ENCODE measurements around the gene KCNAB2.

The KCNAB2 gene

DNA sequence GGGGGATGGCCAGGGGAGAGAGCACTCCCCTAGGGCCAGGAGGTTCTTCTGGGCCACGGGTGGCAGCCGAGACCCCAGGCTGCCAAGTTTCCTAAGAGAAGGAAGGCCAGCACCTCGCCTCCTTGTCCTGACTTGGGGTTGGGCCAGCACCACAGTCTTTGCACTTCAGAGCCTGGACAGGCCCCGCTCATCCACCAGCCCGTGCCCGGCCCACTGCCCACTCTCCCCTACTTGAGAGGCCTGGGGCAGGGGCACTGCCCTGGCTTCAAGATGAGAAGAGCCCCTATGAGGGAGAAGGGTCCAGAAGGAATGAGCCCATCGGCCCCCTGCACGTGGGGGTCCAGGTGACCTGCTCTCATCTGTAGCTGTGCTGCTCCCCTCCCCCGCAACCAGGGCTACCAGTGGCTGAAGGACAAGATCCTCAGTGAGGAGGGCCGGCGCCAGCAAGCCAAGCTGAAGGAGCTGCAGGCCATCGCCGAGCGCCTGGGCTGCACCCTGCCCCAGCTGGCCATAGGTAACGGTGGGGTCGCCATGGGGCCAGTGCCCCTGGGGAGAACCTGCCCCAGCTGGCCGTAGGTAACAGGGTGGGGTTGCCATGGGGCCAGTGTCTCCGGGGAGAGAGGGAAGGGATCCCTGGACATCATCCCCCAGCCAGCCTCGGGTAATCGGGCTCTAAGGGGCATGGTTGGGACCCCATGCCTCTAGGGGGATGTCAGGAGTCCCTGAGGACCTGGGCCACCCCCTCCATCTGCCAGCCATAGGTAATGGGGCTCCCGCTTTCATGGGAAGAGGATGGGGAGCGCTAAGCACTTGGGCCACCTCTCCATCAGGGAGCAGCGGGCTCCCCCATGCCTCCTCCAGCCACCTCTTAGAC lies 50.8 kb downstream of the KCNAB2 start:
- DNase-seq (ENCODE audit: low read depth in 2 of 2), result no peak

DNA sequence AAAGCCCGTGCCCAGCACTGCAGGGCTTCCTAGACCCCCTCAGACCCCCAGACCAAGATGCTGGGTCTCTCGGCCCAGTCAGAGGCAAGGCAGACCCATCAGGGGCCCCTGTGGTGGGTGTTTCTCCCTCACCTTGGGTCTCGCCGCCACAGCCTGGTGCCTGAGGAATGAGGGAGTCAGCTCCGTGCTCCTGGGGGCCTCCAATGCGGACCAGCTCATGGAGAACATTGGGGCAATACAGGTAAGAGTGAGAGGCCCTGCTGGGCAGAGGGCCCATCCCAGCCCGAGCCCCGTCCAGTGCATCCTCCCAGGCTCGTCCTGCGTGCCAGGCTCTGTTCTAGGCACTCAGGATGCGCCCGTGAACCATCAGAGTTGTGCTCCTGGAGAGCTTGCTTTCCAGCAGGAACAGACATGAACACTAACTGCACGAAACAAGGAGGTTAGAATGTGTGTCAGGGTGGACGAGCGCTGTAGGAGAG lies 51.5 kb downstream of the KCNAB2 start:
- DNase-seq (ENCODE audit: low read depth in 2 of 2), result no peak

DNA sequence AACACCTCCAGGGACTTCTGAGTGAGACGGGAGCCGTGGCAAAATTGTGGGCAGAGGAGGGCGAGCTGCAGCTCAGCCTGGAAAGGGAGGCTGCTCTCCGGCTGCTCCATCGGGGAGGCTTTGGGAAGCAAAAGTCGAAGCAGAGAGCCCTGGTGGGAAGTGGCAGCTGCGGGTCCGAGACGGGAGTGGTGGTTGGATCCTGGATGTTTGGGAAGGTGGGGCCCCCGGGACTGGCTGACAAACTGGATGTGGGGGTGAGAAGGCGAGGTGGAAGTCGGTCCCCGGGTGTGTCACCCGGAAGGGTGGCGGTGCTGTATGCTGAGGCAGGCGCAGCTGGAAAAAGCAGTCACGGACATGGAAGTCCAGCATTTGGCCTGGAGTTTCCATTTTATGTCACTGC lies 52.1 kb downstream of the KCNAB2 start:
- DNase-seq (ENCODE audit: low read depth in 2 of 2), result no peak

DNA sequence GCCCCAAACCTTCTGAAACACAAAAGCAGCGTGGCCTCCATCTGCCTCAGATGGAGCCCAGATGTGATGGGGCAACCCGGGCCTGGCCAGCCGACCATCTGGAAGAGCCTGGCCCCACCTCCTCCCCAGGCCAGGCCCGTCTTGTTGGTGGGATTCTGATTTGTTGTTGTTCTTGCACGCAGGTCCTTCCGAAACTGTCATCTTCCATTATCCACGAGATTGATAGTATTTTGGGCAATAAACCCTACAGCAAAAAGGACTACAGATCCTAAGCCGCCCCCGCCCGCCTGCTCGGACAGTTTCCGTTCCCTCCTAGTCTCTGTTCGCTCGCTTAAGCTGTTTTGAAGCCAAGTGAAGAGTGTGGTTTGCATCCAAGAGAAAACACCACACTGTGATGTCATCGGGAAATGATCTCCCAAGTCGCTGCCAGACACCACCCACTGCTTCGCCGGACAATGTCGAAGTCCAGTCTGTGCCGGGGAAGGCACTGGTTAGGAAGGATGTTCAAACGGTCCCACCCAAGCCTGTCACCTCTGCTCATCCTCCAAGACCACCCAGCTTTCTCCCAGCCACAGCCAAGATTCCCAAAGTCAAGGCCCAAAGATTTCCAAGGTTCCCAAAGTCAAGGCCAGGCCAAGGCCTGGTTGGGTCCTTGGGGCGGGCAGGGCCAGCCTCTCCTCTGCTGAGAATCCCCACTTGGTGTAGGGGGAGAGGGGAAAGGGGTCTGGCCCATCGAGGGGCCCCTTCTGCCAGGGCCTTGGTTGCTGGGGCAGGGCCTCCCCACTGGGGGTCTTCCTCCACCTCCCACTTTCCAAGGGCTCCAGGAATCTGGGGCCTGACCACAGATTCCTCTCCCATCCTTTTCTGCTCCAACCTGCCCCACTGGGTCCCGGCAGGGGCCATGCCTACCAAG lies 52.9 kb downstream of the KCNAB2 start:
- no peak for DNase-seq (ENCODE audit: low read depth in 2 of 2)

DNA sequence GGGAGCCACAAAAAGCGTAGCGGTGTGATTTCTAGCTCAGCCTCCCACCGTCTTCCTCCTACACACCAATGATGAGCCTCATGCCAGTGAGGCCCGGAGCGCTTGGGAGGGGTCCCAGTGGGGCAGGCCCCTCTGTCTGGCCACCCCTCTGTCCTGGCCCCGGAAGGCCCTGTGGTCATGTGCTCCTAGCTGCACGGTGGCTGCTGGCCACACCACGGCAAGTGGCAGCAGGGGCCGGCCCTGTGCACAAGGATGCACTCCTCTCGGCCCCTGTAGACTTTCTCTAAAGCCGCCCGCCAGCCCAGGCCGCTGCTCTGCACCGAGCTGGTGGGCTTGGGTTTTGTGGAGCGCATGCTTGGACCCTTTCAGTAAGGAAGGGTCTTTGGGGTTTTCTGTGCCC lies 53.6 kb downstream of the KCNAB2 start:
- DNase-seq (ENCODE audit: low read depth in 2 of 2), result no peak

DNA sequence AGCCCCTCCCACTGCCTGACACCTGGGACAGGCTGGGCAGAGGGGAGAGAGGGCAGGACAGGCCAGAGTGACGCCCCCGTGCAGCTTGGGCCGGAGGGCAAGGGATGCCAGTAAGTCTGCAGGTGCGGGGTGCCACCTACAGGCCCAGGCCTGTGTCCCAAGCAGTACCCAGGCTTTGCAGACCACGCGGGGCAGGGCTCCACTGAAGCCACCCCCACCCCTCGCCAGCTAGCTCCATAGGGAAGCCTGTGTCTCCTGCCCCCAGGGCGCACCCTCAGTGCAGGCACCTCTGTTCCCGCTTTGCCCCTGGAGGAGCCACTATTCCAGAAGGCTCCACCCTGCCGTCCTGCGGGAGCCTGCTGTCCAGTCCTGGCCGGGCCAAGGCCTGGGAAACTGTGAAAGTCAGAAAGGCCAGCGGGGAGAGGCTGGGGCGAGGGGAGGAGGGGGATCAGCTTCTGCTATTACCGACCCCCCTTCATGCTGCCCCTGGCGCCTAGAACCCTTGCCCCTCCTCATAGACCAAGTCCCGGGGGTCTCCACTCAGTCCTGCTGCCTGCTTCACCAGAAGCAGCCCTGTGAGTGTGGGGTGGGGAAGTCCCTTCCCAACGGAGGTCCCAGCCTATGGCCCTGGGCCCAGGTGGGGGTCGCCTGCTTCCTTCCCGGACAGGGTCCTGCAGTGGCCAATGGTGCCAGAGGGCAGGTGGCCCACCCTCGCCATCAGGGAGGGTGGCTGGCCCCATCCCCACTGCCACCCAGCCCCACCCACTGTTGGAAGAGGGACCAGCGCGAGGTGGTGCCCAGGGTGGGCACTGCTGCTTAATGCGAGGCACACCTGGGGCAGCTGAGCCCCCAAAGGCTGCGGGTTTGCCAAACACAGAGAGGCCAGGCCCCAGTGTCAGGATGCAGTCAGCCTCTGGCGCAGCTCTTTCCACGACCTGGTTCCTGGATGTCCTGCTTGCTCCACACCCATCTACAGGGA lies 54.4 kb downstream of the KCNAB2 start:
- no peak for DNase-seq (ENCODE audit: low read depth in 2 of 2)

DNA sequence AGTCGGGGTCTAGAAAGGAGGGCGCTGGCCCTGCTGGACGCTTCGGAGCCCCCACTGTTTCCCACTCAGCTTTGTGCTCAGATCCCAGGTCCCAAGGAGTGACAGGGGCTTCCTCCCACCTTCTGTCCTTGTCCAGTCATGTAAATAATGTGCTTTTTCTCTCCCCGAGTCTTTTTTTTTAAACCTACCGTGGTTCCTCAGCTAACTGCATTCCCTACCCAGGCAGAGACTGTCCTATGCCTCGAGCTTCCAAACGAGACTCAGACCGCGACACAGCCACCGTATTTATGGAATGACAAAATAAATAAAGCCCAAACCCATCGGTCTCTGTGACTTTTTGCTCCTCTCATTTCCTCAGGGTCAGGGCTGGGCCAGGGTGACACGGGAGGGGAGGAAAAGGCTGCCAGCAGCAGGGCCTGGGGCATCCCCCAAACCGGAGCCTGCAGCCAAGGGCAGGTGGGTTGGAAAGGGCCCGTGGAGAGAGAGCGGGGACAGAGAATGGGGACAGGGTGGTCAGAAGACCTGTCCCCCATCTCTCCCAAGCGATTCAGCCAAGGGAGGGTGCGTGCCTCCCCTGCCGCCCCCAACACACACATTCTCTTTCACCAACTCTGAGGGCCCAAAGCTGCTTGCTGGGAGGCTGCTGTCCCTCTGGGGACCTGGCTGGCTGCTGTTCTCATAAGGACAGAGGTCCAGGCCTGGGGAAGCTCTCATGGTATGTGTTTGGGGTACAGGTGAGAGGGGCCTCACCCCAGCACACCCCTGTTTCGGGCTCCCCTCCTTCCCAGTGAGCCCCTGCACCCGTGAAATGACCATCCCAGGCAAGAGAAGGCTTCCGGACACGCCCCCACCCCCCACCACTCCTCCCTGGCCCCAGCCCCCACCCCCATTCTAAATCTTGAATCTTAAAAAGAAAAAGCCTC lies 55.4 kb downstream of the KCNAB2 start:
- DNase-seq (ENCODE audit: low read depth in 2 of 2), result no peak

DNA sequence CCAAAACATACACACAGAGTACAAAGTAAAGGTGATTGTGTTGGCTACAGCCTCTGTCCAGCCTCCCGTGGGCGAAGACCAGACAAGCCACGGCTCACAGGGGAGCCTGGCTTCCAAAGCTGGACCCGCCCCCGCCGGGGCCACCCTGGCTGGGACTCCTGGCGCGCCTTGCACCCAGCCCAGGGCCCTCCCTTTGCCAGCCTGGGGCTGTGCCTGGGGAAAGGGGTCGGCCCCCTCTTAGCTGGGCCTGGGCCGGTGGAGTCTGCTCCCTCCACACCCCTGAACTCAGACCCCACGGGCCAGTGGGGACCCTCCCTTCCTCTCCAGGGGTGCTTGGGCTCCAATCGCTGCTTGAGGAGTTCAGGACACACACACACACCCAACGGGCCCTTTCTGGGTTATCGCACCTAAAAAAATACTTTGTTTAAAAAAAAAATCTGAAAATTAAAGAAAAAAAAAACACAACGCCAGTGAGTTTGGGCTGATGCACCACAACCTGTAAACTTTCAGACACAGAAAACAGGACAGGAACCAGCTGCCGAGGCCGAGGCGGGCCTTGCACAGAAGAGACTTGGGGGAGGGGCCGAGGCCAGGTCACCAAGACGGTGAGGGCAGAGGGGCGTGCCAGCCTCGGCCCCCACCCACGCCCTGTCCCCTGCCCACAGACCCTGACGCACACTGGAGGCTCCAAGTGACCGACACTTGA lies 56.3 kb downstream of the KCNAB2 start:
- no peak for DNase-seq (ENCODE audit: low read depth in 2 of 2)

DNA sequence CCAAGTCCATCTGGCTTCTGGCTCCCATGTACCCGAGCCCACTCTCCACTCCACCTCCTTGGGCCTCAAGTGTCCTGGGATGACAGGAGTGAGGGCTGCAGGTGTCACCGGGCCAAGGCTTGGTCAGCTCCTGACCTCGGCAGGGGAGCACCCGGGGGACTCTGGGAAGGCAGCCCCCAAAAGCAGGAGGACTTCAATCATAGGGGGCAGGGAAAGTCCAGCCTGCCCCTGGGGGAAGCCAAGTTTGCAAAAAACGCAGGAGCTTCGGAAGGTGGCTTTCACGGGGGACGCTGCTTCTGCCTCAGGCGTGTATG lies 56.8 kb downstream of the KCNAB2 start:
- DNase-seq (ENCODE audit: low read depth in 2 of 2), result no peak

DNA sequence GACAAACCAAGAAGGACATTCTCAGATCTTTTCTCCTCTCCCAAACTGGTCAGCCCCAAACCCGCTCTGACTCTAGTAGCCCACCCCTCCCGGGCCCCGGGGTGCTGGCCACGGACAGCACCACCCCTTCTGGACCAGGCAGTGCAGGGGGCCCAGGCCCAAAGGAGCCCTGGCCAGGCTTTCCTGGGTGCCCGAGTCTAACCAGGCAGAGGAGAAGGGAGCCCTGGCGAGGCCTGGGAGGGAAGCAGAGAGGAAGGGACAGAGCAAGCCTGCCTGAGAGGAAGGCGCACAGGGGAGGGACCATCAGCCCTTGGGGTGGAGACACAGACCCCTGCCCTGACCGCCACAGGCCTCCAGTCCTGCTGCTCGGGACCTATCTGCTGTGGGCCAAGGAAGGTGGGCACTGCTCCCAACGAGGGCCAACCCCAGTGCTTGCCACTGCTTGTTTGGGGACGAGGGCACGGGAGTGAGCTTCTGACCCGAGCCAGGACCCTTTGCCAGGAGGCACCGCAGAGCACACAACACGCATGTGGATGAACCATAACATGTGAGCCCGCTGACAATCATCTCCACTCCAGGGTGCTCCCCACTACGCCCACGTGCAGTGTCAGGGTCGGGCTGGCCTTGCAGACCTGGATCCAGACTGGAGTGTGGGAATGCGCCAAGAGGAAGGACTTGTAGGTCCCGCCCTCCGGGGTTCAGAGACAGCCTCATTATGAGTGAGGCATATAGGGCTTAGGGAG lies 57.6 kb downstream of the KCNAB2 start:
- no peak for DNase-seq (ENCODE audit: low read depth in 2 of 2)

DNA sequence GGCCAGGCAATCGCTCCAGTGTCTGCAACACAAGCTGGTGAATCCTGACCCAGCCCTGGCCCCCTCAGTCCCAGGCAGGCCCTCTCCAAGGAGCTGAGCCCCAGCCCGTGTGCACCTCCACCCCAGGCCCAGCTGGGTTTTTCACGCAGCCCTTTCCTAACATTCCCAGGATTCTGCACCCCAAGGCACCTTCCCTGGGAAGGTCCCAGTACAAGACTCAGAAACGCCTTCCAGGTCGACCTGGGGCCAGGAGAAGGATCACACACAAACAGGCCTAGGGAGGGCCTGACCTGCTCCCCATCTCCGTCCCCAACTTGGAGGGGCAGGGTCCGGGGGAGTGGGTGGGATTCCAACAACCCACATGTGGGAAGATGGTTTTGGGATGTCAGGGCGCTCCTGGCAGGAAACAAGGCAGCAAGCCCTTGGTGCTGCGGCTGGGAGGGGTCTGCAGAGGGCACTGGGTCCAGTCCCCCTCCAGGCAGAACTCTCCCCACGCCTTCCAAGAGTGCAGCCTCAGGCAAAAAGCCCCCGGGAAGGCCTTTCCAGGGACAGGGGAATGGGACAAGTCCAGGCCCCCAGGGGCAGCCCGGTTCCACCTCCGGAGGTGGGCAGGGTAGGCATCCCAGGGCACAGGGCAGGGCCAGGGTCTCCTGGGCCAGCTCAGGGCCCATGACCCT lies 58.3 kb downstream of the KCNAB2 start:
- DNase-seq (ENCODE audit: low read depth in 2 of 2), result no peak

DNA sequence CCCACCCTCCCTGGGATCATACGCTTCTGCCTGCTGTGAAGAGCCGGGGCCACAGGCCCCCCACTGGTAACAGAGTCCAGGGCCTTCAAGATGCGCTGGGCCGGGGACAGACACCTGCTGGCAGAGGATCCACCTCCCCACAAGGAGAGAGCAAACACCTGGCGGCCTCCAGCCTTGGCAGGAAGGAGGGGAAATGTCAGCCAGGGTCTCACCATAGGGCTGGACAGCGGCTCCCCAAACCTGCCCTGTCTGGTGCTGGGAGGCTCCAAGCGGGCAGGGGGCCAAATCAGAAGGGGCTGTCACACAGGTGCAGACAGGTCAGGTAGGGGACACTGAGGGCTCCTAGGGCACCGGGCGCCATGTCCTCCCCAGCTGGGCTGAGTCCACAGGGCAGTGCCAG lies 58.9 kb downstream of the KCNAB2 start:
- no peak for DNase-seq (ENCODE audit: low read depth in 2 of 2)

DNA sequence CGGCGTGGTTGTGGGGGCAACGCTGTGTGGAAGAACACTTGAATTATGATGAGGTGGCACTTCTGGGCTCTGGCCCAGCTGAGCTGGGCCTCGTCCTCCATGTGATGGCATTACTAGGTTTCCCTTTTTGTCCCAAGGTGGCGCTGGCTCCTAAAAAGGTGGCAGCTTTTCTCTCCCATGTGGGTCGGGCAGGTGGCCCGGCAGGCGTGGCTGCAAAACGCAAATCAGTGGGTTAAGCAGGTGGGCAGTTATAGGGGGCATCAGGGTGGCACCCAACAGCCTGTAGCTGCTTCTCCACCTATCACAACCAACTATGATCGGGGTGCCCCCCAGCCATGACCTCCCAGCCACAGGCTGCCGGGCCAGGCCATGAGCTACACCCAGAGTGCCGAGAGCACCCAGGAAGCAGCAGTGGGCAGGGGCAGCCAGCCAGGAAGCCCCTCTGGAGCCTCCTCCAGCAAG lies 59.6 kb downstream of the KCNAB2 start:
- DNase-seq (ENCODE audit: low read depth in 2 of 2), result no peak

DNA sequence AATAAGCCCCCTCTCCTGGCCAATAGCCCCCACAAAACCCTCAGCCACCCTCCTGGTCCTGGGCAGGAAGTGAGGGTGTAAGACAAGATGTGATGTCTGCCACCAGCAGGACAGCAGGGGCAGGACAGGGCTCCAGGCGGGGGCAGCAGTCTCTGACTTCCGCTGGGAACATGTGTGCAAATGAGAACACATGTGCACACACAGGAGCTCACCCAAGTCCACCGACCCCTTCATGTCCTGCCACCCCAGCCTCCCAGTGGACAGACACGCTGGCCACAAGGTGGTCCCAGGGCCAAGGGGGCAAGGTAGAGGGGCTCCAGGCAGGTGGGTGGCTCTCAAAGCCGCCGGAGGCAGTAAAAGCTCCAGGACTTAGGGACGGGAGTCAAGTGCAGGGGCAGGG lies 60.1 kb downstream of the KCNAB2 start:
- DNase-seq (ENCODE audit: low read depth in 2 of 2), result no peak

DNA sequence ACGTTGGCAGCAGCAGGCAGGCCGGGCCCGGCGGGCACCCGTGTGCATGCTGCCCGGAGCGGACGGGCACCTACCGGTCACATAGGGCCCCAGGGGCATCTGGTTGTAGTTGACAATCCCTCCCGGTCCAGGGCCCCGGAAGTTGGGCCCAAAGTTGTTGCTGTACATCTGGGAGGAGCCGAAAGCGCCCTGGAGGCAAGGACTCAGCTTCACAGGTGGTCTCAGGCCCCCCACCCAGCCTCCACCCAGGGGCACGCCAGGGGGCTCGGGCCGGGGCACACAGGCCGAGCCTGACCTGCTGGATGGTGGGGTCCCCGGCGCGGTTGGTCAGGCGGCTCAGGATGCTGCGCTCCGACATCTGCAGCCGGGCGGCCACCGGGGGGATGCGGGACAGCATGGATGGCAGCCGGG lies 60.6 kb downstream of the KCNAB2 start:
- no peak for DNase-seq (ENCODE audit: low read depth in 2 of 2)

DNA sequence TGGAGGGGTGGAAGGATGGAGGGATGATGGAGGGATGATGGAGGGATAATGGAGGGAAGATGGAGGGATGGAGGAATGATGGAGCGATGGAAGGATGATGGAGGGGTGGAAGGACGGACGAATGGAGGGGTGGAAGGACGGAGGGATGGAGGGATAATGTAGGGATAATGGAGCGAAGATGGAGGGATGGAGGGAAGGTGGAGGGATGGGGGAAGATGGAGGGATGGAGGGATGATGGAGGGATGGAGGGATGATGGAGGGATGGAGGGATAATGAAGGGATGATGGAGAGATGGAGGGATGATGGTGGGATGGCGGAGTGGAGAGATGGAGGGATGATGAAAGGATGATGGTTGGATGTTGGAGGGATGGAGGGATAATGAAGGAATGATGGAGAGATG lies 61.3 kb downstream of the KCNAB2 start:
- no peak for DNase-seq (ENCODE audit: low read depth in 2 of 2)

DNA sequence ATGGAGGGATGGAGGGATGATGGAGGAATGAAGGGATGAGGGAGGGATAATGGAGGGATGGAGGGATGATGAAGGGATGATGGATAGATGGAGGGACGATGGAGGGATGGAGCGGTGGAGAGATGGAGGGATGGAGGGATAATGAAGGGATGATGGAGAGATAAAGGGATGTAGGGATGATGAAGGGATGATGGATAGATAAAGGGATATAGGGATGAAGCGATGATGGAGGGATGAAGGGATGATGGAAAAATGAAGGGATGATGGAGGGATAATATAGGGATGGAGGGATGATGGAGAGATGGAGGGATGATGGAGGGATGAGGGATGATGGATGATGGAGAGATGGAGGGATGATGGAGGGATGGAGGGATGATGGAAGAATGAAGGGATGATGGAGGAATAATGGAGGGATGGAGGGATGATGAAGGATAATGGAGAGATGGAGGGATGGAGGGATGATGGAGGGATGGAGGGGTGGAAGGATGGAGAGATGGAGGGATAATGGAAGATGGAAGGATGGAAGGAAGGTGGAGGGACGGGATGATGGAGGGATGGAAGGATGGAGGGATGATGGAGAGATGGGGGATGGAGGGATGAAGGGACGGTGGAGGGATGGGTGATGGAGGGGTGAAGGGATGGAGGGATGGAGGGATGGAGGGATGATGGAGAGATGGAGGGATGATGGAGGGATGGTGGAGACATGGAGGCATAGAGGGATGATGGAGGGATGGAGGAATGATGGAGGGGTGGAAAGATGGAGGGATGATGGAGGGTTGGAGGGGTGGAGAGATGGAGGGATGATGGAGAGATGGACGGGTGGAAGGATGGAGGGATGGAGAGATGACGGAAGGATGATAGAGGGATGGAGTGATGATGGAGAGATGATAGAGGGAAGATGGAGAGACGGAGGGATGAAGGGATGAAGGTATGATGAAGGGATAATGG lies 62.0 kb downstream of the KCNAB2 start:
- no peak for DNase-seq (ENCODE audit: low read depth in 2 of 2)

Data from stimulated activated CD4-positive, alpha-beta T cell treated with anti-CD3 and anti-CD28 coated beads, Interleukin-15, amount 100 ng/mL, for 48 hours (primary cell).